ENCODE results near the gene PIGB. TPM values are rescaled to one million over a fixed set of nuclear protein-coding genes. Genes with fewer than 3 reads are reported as not detected.

The PIGB gene
- total RNA-seq, 4 donors from 2014 or later = 5.1 to 14.8 (median 9.5) TPM

DNA sequence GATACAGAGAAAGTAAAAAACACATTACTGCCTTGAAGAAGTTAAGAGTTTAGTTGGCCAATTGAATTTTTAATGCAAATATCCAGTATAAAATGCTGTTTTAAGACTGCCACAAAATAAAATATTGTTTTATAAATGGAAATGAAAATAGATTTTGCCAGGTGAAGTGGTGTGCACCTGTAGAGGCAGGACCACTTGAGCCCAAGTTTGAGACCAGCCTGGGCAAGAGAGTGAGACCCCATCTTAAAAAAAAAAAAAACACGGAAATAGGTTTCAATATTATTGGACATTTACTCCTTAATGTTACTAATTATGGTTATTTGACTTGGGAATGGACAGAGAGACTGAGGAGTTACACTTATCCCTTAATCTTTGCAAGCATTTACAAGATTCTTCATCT is 1.9 kb downstream of the PIGB start:
- intact Hi-C loops (cut with DNase I; ENCODE audit: low total_unique reads) = no loop called here
- 92 to 95% methylated on average over 1 of the region's 1 CpG for WGBS, 2 donors
- H3K4me3 ChIP-seq (ENCODE audit: low read depth, poor library complexity, severe bottlenecking) = no peak overlapping the region
- TF ChIP-seq, protein P1, sequence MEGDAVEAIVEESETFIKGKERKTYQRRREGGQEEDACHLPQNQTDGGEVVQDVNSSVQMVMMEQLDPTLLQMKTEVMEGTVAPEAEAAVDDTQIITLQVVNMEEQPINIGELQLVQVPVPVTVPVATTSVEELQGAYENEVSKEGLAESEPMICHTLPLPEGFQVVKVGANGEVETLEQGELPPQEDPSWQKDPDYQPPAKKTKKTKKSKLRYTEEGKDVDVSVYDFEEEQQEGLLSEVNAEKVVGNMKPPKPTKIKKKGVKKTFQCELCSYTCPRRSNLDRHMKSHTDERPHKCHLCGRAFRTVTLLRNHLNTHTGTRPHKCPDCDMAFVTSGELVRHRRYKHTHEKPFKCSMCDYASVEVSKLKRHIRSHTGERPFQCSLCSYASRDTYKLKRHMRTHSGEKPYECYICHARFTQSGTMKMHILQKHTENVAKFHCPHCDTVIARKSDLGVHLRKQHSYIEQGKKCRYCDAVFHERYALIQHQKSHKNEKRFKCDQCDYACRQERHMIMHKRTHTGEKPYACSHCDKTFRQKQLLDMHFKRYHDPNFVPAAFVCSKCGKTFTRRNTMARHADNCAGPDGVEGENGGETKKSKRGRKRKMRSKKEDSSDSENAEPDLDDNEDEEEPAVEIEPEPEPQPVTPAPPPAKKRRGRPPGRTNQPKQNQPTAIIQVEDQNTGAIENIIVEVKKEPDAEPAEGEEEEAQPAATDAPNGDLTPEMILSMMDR (IDR thresholded peaks at IDR 0.05) = no peak
- TF ChIP-seq POLR2A (IDR thresholded peaks at IDR 0.05) = no peak
- DNase-seq (ENCODE audit: low spot score in 2 of 2) = no peak

DNA sequence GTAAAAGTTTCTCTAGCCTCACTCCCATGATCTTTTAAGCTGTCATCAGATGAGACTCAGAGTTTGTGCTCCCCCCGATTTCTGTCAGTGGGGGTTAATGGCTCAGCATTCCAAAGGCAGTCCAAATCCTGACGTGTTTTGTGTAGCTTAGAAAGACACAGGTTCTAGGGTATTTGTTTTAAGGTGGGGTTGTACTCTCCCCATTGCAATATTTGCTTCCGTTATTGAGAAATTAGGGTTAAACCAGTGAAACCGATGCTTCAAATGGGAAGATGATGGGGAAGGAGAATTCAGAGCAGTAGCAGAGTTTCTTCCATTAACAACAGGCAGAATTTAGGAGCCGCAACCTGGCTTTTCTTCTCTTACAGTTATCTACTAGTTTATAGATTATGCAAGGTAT is 3.4 kb downstream of the PIGB start:
- intact Hi-C loops (cut with DNase I; ENCODE audit: low total_unique reads) = no loop called here
- TF ChIP-seq, protein P1 (IDR thresholded peaks at IDR 0.05) = no peak
- no peak for TF ChIP-seq POLR2A (IDR thresholded peaks at IDR 0.05)
- no peak for DNase-seq (ENCODE audit: low spot score in 2 of 2)
- 83 to 92% methylated on average over 5 of the region's 5 CpGs for WGBS, 2 donors
- H3K4me3 ChIP-seq (ENCODE audit: low read depth, poor library complexity, severe bottlenecking) = no peak overlapping the region

DNA sequence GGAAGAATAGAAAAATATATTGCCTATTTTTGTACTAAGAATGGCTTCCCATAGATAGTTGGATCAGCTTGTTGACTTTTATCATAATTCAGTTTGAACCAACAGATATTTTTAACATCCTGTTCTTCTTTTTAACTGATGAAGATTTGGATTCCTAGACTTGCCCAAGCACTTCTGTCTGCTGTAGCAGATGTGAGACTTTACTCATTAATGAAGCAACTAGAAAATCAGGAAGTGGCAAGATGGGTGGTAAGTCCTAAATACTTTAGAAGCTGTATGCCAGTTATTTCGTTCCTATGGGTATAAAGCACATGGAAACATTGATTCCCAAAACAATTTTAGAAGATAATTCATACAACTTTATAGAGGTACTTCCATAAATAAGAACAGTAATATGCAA is 8.4 kb downstream of the PIGB start:
- H3K4me3 ChIP-seq (ENCODE audit: low read depth, poor library complexity, severe bottlenecking) = no peak overlapping the region
- TF ChIP-seq POLR2A (IDR thresholded peaks at IDR 0.05) = no peak
- TF ChIP-seq, protein P1 (IDR thresholded peaks at IDR 0.05) = no peak
- WGBS, 2 donors = 78 to 81% methylated on average over 1 of the region's 1 CpG
- DNase-seq (ENCODE audit: low spot score in 2 of 2) = no peak
- intact Hi-C loops (cut with DNase I; ENCODE audit: low total_unique reads) = no loop called here

DNA sequence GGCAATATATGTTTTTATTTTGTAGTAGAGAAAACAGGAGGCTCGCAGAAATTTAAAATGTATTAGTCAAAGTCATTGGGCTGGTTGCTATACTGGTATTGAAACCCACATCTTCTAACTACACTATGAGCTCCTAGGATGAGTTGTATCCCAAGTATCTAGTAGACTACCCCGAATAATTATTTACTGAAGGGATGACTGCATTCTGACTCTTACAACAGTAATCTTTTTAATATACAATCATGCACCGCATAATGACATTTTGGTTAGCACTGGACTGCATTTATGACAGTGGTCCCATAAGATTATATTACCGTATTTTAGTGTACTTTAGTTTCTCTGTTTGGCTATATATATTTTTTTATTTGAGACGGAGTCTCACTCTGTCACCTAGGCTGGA is 15.3 kb downstream of the PIGB start:
- TF ChIP-seq, protein P1 (IDR thresholded peaks at IDR 0.05) = no peak
- TF ChIP-seq POLR2A (IDR thresholded peaks at IDR 0.05) = no peak
- DNase-seq (ENCODE audit: low spot score in 2 of 2) = no peak
- intact Hi-C loops (cut with DNase I; ENCODE audit: low total_unique reads) = no loop called here
- no peak overlapping the region for H3K4me3 ChIP-seq (ENCODE audit: low read depth, poor library complexity, severe bottlenecking)
- WGBS, 2 donors = 97 to 99% methylated on average over 5 of the region's 5 CpGs

DNA sequence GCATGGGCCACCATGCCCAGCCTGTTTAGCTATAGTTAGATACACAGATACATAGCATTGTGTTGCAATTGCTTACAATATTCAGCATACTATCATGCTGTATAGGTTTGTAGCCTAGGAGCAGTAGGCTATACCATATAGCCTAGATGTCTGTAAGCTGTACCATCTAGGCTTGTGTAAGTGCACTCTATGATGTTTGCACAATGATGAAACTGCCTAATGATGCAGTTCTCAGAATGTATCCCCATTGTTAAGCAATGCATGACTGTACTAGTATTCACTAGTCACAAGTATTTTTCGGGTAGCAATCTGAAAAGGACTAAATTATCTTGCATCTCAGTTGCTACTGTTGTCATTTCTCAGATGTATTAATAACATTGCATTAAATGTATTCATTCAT is 16.0 kb downstream of the PIGB start:
- H3K4me3 ChIP-seq (ENCODE audit: low read depth, poor library complexity, severe bottlenecking) = no peak overlapping the region
- intact Hi-C loops (cut with DNase I; ENCODE audit: low total_unique reads) = no loop called here
- WGBS, 2 donors = 94 to 100% methylated on average over 1 of the region's 1 CpG
- TF ChIP-seq, protein P1 (IDR thresholded peaks at IDR 0.05) = no peak
- no peak for TF ChIP-seq POLR2A (IDR thresholded peaks at IDR 0.05)
- DNase-seq (ENCODE audit: low spot score in 2 of 2) = no peak

DNA sequence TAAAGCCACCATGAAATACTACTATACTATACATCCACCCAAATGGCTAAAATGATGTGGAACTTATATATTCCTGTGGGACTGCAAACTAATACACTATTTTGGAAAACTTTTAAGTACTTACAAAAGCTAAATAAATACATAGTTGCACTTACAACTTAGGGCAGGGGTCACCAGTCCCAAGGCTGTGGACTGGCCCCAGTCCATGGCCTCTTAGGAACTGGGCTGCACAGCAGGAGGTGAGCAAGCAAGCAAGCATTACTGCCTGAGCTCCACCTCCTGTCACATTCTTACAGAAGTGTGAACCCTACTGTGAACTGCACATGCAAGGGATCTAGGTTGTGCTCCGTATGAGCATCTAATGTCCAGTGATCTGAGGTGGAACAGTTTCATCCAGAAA is 18.1 kb downstream of the PIGB start:
- intact Hi-C loops (cut with DNase I; ENCODE audit: low total_unique reads) = no loop called here
- WGBS, 2 donors = 93 to 100% methylated on average over 1 of the region's 1 CpG
- TF ChIP-seq POLR2A (IDR thresholded peaks at IDR 0.05) = no peak
- TF ChIP-seq, protein P1 (IDR thresholded peaks at IDR 0.05) = no peak

More for the DNA sequence above, 18.1 kb downstream of the PIGB start:
- no peak overlapping the region for H3K4me3 ChIP-seq (ENCODE audit: low read depth, poor library complexity, severe bottlenecking)
- no peak for DNase-seq (ENCODE audit: low spot score in 2 of 2)

Measured in lower leg skin (tissue), 4 donors.